HepG2 (cell line): ENCODE data around the gene MAN1A1. TPM values are rescaled to one million over a fixed set of nuclear protein-coding genes. Genes with fewer than 3 reads are reported as not detected.
A peak's percentile ranks its signal among the peaks of the same experiment; 100 is the strongest.

Source experiments
- CBX5 ChIP-seq: sonication (generic); formaldehyde crosslinking; IDR thresholded peaks from 2 replicates; pipeline ENCODE4 v1.4.0; 2020; ENCODE audit warnings: missing genetic modification reagents, borderline replicate concordance
- DMAP1 ChIP-seq: IDR thresholded peaks from 2 replicates; pipeline ENCODE4 v1.6.1; 2016
- HOXA5 ChIP-seq: sonication (generic); formaldehyde crosslinking; IDR thresholded peaks from 2 replicates; pipeline ENCODE4 v1.4.0; 2020; ENCODE audit warnings: missing genetic modification reagents
- KDM4B ChIP-seq: sonication (generic); formaldehyde crosslinking; IDR thresholded peaks from 2 replicates; pipeline ENCODE4 v1.4.0; 2020; ENCODE audit warnings: missing genetic modification reagents
- MEIS1 ChIP-seq: sonication (generic); formaldehyde crosslinking; IDR thresholded peaks from 2 replicates; pipeline ENCODE4 v1.9.0; 2021; ENCODE audit warnings: mild to moderate bottlenecking, missing genetic modification reagents, moderate library complexity, borderline replicate concordance
- NFE2 ChIP-seq: sonication (generic); formaldehyde crosslinking; IDR thresholded peaks from 2 replicates; pipeline ENCODE4 v1.4.0; 2020; ENCODE audit warnings: missing genetic modification reagents
- PRMT3 ChIP-seq: sonication (generic); formaldehyde crosslinking; IDR thresholded peaks from 2 replicates; pipeline ENCODE4 v1.8.1; 2022; ENCODE audit warnings: low read depth, mild to moderate bottlenecking, moderate library complexity, missing genetic modification reagents, borderline replicate concordance
- RELA ChIP-seq: sonication (generic); formaldehyde crosslinking; IDR thresholded peaks from 2 replicates; pipeline ENCODE4 v1.4.0; 2020; ENCODE audit warnings: missing genetic modification reagents
- RXRA ChIP-seq: sonication (generic); formaldehyde crosslinking; IDR thresholded peaks from 2 replicates; pipeline ENCODE4 v1.5.1; 2020; ENCODE audit warnings: missing genetic modification reagents
- SMC3 ChIP-seq: IDR thresholded peaks from 2 replicates; pipeline ENCODE4 v1.6.1; 2011; ENCODE audit warnings: low read length, improper control_type of control experiment
- TBL1XR1 ChIP-seq: fragments of 150-350 bp; IDR thresholded peaks from 2 replicates; pipeline ENCODE4 v1.6.1; 2014; ENCODE audit warnings: borderline replicate concordance, low read length; ENCODE audit not compliant: partially characterized antibody
- TSC22D2 ChIP-seq: sonication (generic); formaldehyde crosslinking; IDR thresholded peaks from 2 replicates; pipeline ENCODE4 v1.5.1; 2020; ENCODE audit warnings: missing genetic modification reagents, mild to moderate bottlenecking, borderline replicate concordance
- ZNF383 ChIP-seq: sonication (generic); formaldehyde crosslinking; IDR thresholded peaks from 2 replicates; pipeline ENCODE4 v1.4.0; 2020; ENCODE audit warnings: missing genetic modification reagents, mild to moderate bottlenecking, borderline replicate concordance
- ZNF629 ChIP-seq: sonication (generic); formaldehyde crosslinking; conservative IDR thresholded peaks from 2 replicates; pipeline ENCODE4 v1.5.0; 2020; ENCODE audit warnings: missing genetic modification reagents
- ZNF839 ChIP-seq: sonication (generic); formaldehyde crosslinking; IDR thresholded peaks from 2 replicates; pipeline ENCODE4 v1.4.0; 2020; ENCODE audit warnings: missing genetic modification reagents, mild to moderate bottlenecking, borderline replicate concordance
- polyA plus RNA-seq, 8 experiments: library from polyadenylated mRNA; depleted of rRNA in 3 of 8; stranded (reverse) in 7 of 8; unstranded in 1 of 8; fragments of >200 nt; fragmentation: Illumina TruSeq in 4 of 8; extraction: Trizol in 4 of 8; gene quantifications; 2 replicates each; pipeline versions ENCODE4 v1.2.1 to v1.2.3, GENCODE V29; 2011 to 2016; ENCODE audit warnings: low read depth in 4 of 8, missing spikeins in 1 of 8, mixed read lengths in 1 of 8; ENCODE audit not compliant: insufficient read depth in 1 of 8
- total RNA-seq, 5 experiments: library from RNA; depleted of rRNA; stranded (reverse); fragments of >200 nt; fragmentation: Illumina TruSeq; extraction: Trizol; gene quantifications; 2 replicates each; pipeline ENCODE4 v1.2.3, GENCODE V29; 2016; ENCODE audit warnings: low read depth in 1 of 5
- TF ChIP-seq, protein P1 (sequence below): fragments of 450-650 bp; IDR thresholded peaks from 2 replicates; pipeline ENCODE4 v1.6.1; 2017
- TF ChIP-seq, protein P2 (sequence below): sonication (generic); formaldehyde crosslinking; IDR thresholded peaks from 2 replicates; pipeline ENCODE4 v1.5.1; 2020; ENCODE audit warnings: missing genetic modification reagents, mild to moderate bottlenecking, borderline replicate concordance
- TF ChIP-seq, protein P3 (sequence below): sonication (generic); formaldehyde crosslinking; IDR thresholded peaks from 2 replicates; pipeline ENCODE4 v1.9.0; 2021; ENCODE audit warnings: missing genetic modification reagents, borderline replicate concordance
- TF ChIP-seq, protein P4 (sequence below): sonication (generic); formaldehyde crosslinking; IDR thresholded peaks from 2 replicates; pipeline ENCODE4 v1.4.0; 2020; ENCODE audit warnings: missing genetic modification reagents

MAN1A1 gene
- total and polyA plus RNA-seq, 2 of the 13 experiments (the other 11 are each of a cell fraction or from before 2014, with no cell fraction given) = 156 to 236 TPM

DNA sequence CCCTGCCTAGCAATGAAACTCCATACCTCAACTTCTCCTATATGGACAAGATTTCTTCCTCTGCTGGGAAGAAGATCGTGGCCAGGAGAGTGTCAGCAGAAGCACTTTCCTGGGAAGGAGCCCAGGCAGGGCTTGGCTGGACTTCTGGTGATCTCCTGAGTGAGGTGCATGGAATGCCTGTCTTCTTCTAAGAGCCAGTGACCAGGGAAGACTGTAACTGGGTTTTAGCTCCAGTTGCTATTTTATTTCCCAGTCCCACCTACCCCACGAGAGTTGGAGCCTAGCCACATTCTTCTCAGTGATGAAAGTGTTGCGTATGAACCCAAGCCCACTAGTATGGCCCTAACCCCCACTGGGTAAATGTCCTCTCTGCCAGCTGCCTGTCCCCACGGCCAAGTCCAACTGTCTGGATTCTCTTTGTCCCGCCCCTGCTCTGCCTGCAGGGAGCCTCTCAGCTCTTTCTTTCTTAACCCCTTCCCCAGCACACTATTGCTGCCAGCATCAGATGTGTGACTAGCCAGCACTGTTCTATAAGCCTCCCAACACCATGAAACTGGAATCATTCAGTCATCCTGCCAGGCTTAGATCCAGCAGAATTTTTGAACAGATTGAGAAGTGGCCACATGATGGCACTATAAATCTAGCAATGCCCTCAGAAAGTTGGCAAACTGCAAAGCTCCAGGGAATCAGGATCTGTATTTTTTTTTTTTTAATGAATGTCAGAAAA is 201.3 kb downstream of the MAN1A1 start (continued):
- TF ChIP-seq, protein P1, sequence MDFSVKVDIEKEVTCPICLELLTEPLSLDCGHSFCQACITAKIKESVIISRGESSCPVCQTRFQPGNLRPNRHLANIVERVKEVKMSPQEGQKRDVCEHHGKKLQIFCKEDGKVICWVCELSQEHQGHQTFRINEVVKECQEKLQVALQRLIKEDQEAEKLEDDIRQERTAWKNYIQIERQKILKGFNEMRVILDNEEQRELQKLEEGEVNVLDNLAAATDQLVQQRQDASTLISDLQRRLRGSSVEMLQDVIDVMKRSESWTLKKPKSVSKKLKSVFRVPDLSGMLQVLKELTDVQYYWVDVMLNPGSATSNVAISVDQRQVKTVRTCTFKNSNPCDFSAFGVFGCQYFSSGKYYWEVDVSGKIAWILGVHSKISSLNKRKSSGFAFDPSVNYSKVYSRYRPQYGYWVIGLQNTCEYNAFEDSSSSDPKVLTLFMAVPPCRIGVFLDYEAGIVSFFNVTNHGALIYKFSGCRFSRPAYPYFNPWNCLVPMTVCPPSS = no peak
- TF ChIP-seq ZNF839 (CRISPR knock-in tag) (no peak), TBL1XR1 (no peak), SMC3 (peak; percentile 86), DMAP1 (CRISPR knock-in tag) (no peak), RELA (0 out of 2 replicates have a peak, but pooled peaks have one; percentile 10), NFE2 (CRISPR knock-in tag) (no peak), ZNF383 (CRISPR knock-in tag) (0 out of 2 replicates have a peak, but pooled peaks have one; percentile 35), MEIS1 (CRISPR knock-in tag) (no peak), HOXA5 (CRISPR knock-in tag) (peak; percentile 68; the same call in 1 of the 2 replicates), CBX5 (CRISPR knock-in tag) (no peak; the same call in 1 of the 2 replicates), TSC22D2 (CRISPR knock-in tag) (0 out of 2 replicates have a peak, but pooled peaks have one; percentile 40), PRMT3 (CRISPR knock-in tag) (no peak), RXRA (0 out of 2 replicates have a peak, but pooled peaks have one; percentile 23), KDM4B (CRISPR knock-in tag) (no peak), ZNF629 (no peak)
- TF ChIP-seq, protein P2, sequence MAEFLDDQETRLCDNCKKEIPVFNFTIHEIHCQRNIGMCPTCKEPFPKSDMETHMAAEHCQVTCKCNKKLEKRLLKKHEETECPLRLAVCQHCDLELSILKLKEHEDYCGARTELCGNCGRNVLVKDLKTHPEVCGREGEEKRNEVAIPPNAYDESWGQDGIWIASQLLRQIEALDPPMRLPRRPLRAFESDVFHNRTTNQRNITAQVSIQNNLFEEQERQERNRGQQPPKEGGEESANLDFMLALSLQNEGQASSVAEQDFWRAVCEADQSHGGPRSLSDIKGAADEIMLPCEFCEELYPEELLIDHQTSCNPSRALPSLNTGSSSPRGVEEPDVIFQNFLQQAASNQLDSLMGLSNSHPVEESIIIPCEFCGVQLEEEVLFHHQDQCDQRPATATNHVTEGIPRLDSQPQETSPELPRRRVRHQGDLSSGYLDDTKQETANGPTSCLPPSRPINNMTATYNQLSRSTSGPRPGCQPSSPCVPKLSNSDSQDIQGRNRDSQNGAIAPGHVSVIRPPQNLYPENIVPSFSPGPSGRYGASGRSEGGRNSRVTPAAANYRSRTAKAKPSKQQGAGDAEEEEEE (CRISPR knock-in tag) = no peak
- TF ChIP-seq, protein P3, sequence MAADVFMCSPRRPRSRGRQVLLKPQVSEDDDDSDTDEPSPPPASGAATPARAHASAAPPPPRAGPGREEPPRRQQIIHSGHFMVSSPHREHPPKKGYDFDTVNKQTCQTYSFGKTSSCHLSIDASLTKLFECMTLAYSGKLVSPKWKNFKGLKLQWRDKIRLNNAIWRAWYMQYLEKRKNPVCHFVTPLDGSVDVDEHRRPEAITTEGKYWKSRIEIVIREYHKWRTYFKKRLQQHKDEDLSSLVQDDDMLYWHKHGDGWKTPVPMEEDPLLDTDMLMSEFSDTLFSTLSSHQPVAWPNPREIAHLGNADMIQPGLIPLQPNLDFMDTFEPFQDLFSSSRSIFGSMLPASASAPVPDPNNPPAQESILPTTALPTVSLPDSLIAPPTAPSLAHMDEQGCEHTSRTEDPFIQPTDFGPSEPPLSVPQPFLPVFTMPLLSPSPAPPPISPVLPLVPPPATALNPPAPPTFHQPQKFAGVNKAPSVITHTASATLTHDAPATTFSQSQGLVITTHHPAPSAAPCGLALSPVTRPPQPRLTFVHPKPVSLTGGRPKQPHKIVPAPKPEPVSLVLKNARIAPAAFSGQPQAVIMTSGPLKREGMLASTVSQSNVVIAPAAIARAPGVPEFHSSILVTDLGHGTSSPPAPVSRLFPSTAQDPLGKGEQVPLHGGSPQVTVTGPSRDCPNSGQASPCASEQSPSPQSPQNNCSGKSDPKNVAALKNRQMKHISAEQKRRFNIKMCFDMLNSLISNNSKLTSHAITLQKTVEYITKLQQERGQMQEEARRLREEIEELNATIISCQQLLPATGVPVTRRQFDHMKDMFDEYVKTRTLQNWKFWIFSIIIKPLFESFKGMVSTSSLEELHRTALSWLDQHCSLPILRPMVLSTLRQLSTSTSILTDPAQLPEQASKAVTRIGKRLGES (CRISPR knock-in tag) = no peak
- TF ChIP-seq, protein P4, sequence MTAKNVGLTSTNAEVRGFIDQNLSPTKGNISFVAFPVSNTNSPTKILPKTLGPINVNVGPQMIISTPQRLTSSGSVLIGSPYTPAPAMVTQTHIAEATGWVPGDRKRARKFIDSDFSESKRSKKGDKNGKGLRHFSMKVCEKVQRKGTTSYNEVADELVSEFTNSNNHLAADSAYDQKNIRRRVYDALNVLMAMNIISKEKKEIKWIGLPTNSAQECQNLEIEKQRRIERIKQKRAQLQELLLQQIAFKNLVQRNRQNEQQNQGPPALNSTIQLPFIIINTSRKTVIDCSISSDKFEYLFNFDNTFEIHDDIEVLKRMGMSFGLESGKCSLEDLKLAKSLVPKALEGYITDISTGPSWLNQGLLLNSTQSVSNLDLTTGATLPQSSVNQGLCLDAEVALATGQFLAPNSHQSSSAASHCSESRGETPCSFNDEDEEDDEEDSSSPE = 0 out of 2 replicates have a peak, but pooled peaks have one; percentile 25
